ENCODE results near the gene FALEC.
"Not testable (repeated sequence)": the region's sequence is repeated elsewhere in the genome, so short reads cannot be mapped to it uniquely, and the experiment has no call there.

FALEC gene

GRCh38 chr1:150576367-150576711 is 60.8 kb downstream of the FALEC start:
- DNase-seq, result no peak

- peak; percentile 12 for DNase-seq
Observed at GRCh38 chr1:150576794-150577556, 61.4 kb downstream of the FALEC start.

- no peak for DNase-seq
Observed at GRCh38 chr1:150577557-150578271, 62.2 kb downstream of the FALEC start.

- peak; percentile 41 for DNase-seq
Observed at GRCh38 chr1:150578272-150579109, 62.9 kb downstream of the FALEC start.

GRCh38 chr1:150579110-150579944 is 63.8 kb downstream of the FALEC start, which contains the start of gene MCL1:
MCL1 (minus strand) TSS chr1:150579610; CDS start chr1:150579530, 80 bp downstream.
- DNase-seq, result peak; percentile 93

- DNase-seq, result no peak
Observed at GRCh38 chr1:150579945-150580642, 64.5 kb downstream of the FALEC start.

GRCh38 chr1:150580966-150581365 is 65.4 kb downstream of the FALEC start:
- DNase-seq, result not testable (repeated sequence)

- DNase-seq, result not testable (repeated sequence)
Observed at GRCh38 chr1:150581437-150581836, 65.9 kb downstream of the FALEC start.

- DNase-seq, result not testable (repeated sequence)
Observed at GRCh38 chr1:150581962-150582361, 66.4 kb downstream of the FALEC start.

GRCh38 chr1:150582371-150582770 is 66.8 kb downstream of the FALEC start:
- no peak for DNase-seq

All from kidney glomerular epithelial cell (primary cell).